IPS-15b (cell line): ENCODE measurements around the gene BDNF.
A peak's percentile ranks its signal among the peaks of the same experiment; 100 is the strongest.
"Not testable (repeated sequence)": the region's sequence is repeated elsewhere in the genome, so short reads cannot be mapped to it uniquely, and the experiment has no call there.

Experiments
- H3K27me3 ChIP-seq: one replicate; pipeline ENCODE4 v1.6.1; 2013; ENCODE audit warnings: low read length; ENCODE audit not compliant: control insufficient read depth, insufficient read depth
- H3K36me3 ChIP-seq: one replicate; pipeline ENCODE4 v1.6.1; 2013; ENCODE audit warnings: low read length; ENCODE audit not compliant: control insufficient read depth, insufficient read depth
- H3K4me1 ChIP-seq: one replicate; pipeline ENCODE4 v1.6.1; 2013; ENCODE audit warnings: mild to moderate bottlenecking, low read length; ENCODE audit not compliant: control insufficient read depth, insufficient read depth
- H3K4me3 ChIP-seq: one replicate; pipeline ENCODE4 v1.5.1; 2013; ENCODE audit warnings: low read depth, low read length
- H3K9ac ChIP-seq: one replicate; pipeline ENCODE4 v1.6.1; 2013; ENCODE audit warnings: low read depth, mild to moderate bottlenecking, low read length
- H3K9me3 ChIP-seq: one replicate; pipeline ENCODE4 v1.6.1; 2013; ENCODE audit warnings: mild to moderate bottlenecking, low read length; ENCODE audit not compliant: control insufficient read depth, insufficient read depth

The BDNF gene

DNA sequence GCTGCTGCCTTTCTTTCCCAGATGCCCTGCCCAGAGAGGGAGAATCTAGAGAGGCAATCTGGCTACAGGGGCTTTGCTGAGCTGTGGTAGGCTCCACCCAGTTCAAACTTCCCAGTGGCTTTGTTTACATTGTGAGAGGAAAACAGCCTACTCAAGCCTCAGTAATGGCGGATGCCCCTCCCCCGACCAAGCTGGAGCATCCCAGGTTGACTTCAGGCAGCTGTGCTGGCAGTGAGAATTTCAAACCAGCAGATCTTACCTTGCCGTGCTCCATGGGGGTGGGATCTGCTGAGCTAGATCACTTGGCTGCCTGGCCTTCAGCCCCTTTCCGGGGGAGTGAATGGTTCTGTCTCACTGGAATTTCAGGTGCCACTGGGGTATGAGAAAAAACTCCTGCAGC is 12.2 kb downstream of the BDNF start:
- H3K9me3 ChIP-seq: no peaks in the 10 kb centered on the region
- peaks cover 5% of the 10 kb centered on the region for H3K4me1 ChIP-seq
- peak overlapping the region; percentile 13 for H3K4me3 ChIP-seq
- no peaks in the 10 kb centered on the region for H3K27me3 ChIP-seq
- H3K36me3 ChIP-seq: no peaks in the 10 kb centered on the region
- no peak overlapping the region for H3K9ac ChIP-seq

DNA sequence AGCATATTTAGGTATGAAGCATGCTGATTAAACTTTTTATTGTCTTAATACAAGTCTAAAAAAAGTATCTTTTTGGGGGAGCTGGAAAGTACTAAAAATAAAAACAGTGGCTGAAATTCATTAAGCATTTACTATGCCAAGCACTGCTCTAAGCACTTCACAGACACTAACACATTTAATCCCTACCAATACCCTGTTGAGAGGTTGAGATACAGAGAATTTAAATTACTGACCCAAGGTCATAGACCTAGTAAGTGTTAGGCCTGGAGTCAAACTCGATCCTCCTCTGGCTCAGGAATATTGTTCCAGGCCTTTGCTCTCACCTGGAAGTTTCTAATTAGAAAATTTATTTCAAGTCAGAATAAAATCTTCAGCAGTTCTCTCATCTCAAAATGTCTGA is 18.6 kb downstream of the BDNF start:
- H3K36me3 ChIP-seq: no peaks in the 10 kb centered on the region
- H3K27me3 ChIP-seq: no peaks in the 10 kb centered on the region
- no peaks in the 10 kb centered on the region for H3K4me1 ChIP-seq
- H3K9ac ChIP-seq: no peak overlapping the region
- no peak overlapping the region for H3K4me3 ChIP-seq
- H3K9me3 ChIP-seq: no peaks in the 10 kb centered on the region

DNA sequence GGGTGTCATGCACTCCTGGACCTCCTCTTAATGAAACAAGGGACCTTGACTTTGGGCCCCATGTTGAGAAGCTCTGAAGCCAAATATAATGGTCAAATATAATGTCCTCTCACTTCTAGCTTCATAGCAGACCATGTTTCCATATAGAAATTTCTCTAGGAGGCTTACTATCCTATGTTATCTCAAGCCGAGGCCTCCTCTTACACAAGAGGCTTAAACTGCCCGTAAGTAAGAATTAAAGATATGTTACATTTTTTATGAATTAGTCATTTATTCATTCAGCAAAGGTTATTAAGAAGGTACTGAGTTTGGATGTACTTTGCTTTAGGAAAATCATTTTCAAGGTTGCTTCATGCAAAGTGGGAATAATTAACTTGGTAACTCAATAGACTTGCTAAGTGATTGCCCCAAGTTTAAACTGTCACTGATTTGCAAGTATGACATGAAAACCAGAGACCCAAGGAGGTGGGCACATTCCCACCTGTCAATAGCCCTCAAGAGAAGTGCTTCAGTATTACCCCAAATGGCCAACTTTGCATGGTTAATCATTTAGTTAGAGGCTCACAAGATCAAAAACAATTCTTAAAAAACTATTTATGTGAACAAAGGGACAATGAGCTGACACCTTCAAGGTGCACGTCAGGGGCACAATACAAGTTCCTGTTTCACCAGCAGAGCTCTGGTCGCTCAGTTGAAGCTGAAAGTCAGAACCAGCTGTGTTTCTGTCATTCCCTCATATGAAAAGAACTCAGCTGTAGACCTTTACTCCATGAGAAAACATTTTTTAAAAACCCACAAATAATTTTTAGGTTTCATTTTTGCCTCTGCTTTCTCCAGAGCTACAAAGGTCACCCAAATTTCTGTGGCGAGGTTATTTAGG is 20.9 kb downstream of the BDNF start:
- H3K36me3 ChIP-seq: no peaks in the 10 kb centered on the region
- H3K9me3 ChIP-seq: no peaks in the 10 kb centered on the region
- H3K27me3 ChIP-seq: no peaks in the 10 kb centered on the region
- no peaks in the 10 kb centered on the region for H3K4me1 ChIP-seq
- no peak overlapping the region for H3K9ac ChIP-seq
- no peak overlapping the region for H3K4me3 ChIP-seq

DNA sequence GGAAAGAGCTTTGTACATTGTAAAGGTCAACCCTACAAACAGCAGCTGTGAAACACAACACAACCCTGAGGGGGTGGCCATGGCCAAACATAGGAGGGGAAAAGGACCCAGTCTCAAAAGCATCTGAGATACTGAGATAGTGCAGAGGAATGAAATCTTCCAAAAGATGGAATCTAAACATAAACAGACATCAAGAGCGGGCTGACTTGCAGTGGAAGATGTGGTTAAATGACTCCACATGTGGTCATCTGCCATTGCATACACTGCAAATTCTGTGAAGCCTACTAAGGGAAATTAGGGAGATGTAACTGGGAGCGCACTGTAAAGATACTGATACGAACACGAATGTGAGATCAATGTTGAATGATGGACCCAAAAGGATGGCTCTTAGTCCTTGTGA is 22.0 kb downstream of the BDNF start:
- no peaks in the 10 kb centered on the region for H3K36me3 ChIP-seq
- no peaks in the 10 kb centered on the region for H3K9me3 ChIP-seq
- no peak overlapping the region for H3K4me3 ChIP-seq
- no peak overlapping the region for H3K9ac ChIP-seq
- peaks cover 3% of the 10 kb centered on the region for H3K4me1 ChIP-seq
- H3K27me3 ChIP-seq: no peaks in the 10 kb centered on the region

DNA sequence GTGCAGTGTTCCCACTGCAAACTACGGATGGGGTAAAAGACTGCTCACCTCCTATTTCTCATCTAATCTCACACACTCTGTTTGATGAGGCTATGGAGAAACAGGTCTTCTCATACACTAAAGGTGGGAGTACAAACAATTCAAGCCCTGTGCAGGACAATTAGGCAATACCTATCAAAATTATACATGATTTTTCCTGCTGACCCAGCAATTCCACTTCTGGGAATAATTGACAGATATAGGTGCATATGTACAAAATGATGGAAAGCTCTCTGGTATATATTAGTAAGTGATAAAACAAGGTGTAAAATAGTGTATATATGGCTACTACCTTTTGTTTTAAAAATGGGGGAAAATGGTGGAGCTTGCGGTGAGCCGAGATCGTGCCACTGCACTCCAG is 23.1 kb downstream of the BDNF start:
- H3K4me1 ChIP-seq: peaks cover 9% of the 10 kb centered on the region
- no peaks in the 10 kb centered on the region for H3K27me3 ChIP-seq
- H3K36me3 ChIP-seq: no peaks in the 10 kb centered on the region
- no peaks in the 10 kb centered on the region for H3K9me3 ChIP-seq
- no peak overlapping the region for H3K4me3 ChIP-seq
- no peak overlapping the region for H3K9ac ChIP-seq

DNA sequence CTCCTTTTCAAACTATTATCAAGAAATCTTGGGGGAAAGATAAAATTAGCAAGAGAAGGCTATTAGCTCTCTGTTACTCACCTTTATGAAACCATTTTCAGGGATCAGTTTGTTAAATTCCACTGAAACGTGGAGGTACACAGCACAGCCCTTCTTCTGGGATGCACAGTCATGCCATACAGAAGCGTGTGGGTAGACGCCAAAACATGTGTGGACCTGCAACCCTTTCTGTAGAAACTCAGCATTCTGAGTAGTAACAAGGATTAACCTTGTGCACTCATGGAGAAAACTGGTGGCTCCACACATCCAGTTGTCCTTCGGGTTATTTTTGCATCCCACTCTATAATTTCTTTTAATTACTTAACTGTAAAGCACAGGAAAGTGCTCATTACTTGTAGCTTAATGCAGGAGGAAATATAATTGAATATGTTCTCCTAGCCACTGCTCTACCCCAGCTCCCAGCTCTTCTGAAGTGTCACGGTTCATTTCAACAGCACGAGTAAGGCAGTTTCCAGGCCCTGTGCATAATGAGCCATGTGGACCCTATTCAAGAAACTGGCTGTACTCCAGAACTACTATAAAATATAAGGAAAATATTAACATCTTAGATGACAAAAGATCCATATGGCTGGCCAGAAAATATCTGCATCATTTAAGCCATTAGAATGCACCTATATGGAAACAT is 26.1 kb downstream of the BDNF start:
- no peaks in the 10 kb centered on the region for H3K9me3 ChIP-seq
- peaks cover 9% of the 10 kb centered on the region for H3K4me1 ChIP-seq
- H3K9ac ChIP-seq: no peak overlapping the region
- H3K4me3 ChIP-seq: no peak overlapping the region
- no peaks in the 10 kb centered on the region for H3K27me3 ChIP-seq
- no peaks in the 10 kb centered on the region for H3K36me3 ChIP-seq

DNA sequence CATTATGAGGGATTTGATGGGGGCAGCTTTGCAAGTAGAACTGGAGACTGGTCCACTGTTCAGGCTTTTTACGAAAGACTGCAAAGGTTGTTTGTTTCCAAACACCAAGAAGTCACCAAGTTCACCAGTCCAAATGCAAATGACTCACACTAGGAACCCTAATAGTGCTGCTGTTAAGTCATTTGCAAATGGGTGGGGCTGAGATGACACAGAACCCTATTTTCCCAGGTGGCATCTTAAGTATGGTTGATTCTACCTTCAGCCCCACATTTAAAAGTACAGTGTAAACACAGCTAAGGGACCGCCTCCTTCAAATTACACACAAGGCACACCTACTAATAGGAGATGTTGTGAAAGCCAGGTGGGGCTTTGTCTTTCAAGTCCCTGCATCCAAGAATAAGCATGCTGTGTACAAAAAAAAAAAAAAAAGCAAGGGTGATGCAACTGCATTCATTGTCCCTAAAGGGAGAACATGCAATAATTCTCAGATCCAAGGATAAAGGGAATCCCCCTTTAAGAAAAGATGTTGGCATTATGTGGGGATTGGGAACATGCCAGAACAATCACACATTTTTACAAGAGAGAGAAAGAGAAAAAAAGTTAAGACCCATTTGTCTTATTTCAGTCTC is 27.3 kb downstream of the BDNF start:
- no peaks in the 10 kb centered on the region for H3K27me3 ChIP-seq
- no peak overlapping the region for H3K9ac ChIP-seq
- H3K4me3 ChIP-seq: no peak overlapping the region
- H3K36me3 ChIP-seq: no peaks in the 10 kb centered on the region
- H3K9me3 ChIP-seq: no peaks in the 10 kb centered on the region
- peaks cover 9% of the 10 kb centered on the region for H3K4me1 ChIP-seq

DNA sequence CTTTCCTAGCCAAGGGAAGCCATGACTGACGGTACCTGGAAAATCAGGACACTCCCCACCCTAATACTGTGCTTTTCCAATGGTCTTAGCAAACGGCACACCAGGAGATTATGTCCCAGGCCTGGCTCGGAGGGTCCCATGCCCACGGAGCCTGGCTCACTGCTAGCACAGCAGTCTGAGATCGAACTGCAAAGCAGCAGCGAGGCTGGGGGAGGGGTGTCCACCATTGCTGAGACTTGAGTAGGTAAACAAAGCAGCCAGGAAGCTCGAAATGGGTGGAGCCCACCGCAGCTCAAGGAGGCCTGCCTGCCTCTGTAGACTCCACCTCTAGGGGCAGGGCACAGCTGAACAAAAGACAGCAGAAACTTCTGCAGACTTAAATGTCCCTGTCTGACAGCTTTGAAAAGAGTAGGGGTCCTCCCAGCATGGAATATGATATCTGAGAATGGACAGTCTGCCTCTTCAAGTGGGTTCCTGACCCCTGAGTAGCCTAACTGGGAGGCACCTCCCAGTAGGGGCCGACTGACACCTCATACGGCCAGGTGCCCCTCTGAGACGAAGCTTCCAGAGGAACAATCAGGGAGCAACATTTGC is 34.6 kb downstream of the BDNF start:
- peak overlapping the region; percentile 32 for H3K4me3 ChIP-seq
- not testable (repeated sequence) for H3K36me3 ChIP-seq, H3K27me3 ChIP-seq, H3K4me1 ChIP-seq, H3K9ac ChIP-seq, H3K9me3 ChIP-seq

DNA sequence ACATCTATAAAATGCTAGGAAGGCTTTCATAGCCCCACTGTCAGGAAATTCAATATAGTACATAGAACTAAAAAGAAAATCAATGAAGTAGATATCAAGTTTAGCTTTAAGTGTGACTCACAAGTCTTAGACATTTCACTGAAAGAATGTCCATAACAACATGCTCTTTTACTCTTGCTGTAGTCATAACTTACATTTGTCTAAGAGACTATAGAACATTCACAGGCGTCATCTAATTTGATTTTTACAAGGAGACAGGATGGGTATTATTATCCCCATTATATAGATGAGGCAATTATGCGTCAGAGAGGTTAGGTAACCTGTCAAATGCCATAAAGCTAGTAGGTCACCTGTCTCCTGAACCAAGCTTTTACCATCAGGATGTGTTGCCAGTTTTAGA is 36.9 kb downstream of the BDNF start:
- Histone ChIP-seq H3K36me3 (no peaks in the 10 kb centered on the region), H3K4me1 (peaks cover 3% of the 10 kb centered on the region), H3K9me3 (no peaks in the 10 kb centered on the region), H3K4me3 (no peak overlapping the region), H3K27me3 (no peaks in the 10 kb centered on the region), H3K9ac (no peak overlapping the region)

DNA sequence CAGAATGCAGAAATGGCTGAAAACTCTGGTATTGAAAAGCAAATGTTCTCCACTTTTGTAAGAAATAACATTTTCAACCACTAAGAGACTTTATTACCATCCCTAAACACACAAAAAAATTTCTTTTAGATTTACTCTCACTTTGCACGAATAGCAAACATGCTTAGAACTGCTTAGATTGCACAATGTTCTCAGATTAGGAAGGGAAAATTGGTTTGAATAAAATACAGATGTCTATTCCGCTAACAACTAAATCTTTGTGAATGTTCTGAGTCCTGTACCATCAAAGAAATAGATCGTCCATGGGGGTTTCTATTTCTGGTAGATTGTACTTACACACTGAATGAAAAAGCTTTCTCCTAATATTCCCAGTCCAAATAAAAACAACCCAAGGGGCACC is 40.1 kb downstream of the BDNF start:
- no peaks in the 10 kb centered on the region for H3K9me3 ChIP-seq
- no peaks in the 10 kb centered on the region for H3K27me3 ChIP-seq
- H3K36me3 ChIP-seq: no peaks in the 10 kb centered on the region
- peaks cover 5% of the 10 kb centered on the region for H3K4me1 ChIP-seq
- H3K9ac ChIP-seq: no peak overlapping the region
- H3K4me3 ChIP-seq: no peak overlapping the region

DNA sequence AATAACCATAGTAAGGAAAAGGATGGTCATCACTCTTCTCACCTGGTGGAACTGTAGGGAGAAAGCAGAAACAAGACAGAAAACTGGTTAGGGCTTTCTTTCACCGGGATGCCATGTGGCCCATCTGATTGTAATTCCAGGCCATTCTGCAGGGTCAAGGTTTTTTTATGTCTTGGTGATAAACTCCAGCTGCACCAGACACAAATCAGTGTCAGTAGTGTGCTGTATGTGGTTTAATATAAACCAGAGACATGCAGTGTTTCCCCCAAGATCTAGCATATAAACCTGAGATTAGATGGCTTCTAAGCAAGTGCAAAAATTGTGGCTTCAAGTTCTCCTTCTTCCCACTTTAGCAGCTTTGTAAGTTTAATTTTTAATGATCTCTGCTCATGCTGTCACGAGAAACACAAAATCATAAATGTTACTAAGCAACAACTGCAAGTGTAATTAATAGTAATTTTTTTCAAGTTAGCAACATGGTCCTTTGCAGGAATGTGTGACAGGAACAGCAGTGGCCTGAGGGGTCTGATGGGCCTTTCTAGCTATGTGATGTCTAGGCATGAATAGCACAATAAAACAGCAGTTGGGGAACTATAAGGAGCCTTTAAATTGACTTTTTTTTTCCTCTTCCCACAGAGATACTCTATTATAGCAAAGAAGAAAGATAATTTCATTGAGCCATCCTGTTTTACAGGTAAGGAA is 41.6 kb downstream of the BDNF start:
- no peak overlapping the region for H3K9ac ChIP-seq
- H3K27me3 ChIP-seq: no peaks in the 10 kb centered on the region
- H3K4me1 ChIP-seq: peaks cover 2% of the 10 kb centered on the region
- H3K36me3 ChIP-seq: no peaks in the 10 kb centered on the region
- no peaks in the 10 kb centered on the region for H3K9me3 ChIP-seq
- no peak overlapping the region for H3K4me3 ChIP-seq
